C4-2B (cell line): ENCODE measurements around the gene MAGI2.

ENCODE experiments used
- CTCF ChIP-seq: fragments of 450-650 bp; conservative IDR thresholded peaks from 2 replicates; pipeline ENCODE4 v1.5.1; 2017; ENCODE audit warnings: mild to moderate bottlenecking
- ZFX ChIP-seq: fragments of 450-650 bp; IDR thresholded peaks from 2 replicates; pipeline ENCODE4 v1.6.1; 2017

- TF ChIP-seq CTCF (no peak), ZFX (no peak)
Measured at GRCh38 chr7:78164459-78164858, 1289.0 kb downstream of the MAGI2 start.
